ENCODE data around the gene EHD1. TPM values are rescaled to one million over a fixed set of nuclear protein-coding genes. Genes with fewer than 3 reads are reported as not detected.

EHD1 gene
- polyA plus RNA-seq, 1 experiment = 56.1 TPM

DNA sequence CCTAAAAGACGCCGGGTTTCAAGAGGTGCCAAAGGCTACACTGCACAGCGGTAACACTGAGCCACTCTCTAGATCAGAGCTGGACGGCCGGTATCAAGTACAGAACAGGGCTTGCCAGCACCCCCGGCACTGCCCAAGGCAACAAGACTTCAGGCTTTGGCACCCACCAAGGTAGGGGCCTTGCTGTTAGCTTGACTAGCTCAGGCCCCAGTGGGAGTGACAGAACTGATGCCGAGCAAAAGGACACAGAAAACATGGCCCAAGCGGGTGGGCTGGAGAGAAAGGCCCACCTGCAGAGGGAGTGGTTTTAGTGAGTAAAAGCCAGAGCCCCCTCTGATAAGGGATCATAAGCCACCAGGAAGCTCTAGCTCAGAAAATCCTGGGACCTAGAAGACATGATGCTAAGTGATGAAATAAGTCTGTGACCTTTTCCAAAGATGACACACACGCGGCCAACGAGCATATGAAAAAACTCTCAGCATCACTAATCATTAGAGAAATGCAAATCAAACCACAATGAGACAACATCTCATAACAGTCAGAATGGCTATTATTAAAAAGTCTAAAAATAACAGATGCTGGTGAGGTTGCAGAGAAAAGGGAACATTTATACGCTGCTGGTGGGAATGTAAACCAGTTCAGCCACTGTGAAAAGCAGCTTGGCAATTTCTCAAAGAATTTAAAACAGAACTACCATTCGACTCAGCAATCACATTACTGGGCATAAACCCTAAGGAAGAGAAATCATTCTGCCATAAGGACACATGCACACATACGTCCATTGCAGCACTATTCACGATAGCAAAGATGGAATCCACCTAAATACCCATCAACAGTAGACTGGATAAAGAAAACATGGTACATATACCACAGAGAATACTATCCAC lies 12.9 kb downstream of the EHD1 start:
- POLR2A ChIA-PET = interaction anchor here (0.7 to 9.3 kb wide), 4 partner anchors 11 to 316 kb away, joined by 3 to 105 read pairs (median 12); partner anchors contain the start of gene EHD1
- no peaks in the 10 kb centered on the region for H3K9me3 ChIP-seq (ENCODE audit: control insufficient read depth, insufficient read depth, low read length)
- peak overlapping the region; percentile 99 for H3K27ac ChIP-seq (ENCODE audit: low read depth, low read length)
- TF ChIP-seq, protein P1, sequence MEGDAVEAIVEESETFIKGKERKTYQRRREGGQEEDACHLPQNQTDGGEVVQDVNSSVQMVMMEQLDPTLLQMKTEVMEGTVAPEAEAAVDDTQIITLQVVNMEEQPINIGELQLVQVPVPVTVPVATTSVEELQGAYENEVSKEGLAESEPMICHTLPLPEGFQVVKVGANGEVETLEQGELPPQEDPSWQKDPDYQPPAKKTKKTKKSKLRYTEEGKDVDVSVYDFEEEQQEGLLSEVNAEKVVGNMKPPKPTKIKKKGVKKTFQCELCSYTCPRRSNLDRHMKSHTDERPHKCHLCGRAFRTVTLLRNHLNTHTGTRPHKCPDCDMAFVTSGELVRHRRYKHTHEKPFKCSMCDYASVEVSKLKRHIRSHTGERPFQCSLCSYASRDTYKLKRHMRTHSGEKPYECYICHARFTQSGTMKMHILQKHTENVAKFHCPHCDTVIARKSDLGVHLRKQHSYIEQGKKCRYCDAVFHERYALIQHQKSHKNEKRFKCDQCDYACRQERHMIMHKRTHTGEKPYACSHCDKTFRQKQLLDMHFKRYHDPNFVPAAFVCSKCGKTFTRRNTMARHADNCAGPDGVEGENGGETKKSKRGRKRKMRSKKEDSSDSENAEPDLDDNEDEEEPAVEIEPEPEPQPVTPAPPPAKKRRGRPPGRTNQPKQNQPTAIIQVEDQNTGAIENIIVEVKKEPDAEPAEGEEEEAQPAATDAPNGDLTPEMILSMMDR (IDR thresholded peaks at IDR 0.05; ENCODE audit: low read depth, low read length) = peak; percentile 8; the same call in 1 of the 2 replicates
- DNase-seq (ENCODE audit: low read depth, low spot score) = no peak
- CTCF ChIA-PET = interaction anchor here (0.9 to 2.8 kb wide), 5 partner anchors 13 to 29 kb away, joined by 3 to 19 read pairs (median 4); no protein-coding TSS in a partner anchor
- no peaks in the 10 kb centered on the region for H3K27me3 ChIP-seq (ENCODE audit: control insufficient read depth, insufficient read depth, low read length)
- 0 out of 2 replicates have a peak overlapping the region, but pooled peaks have one; percentile 7 for H3K4me3 ChIP-seq (ENCODE audit: low read depth, low read length)

DNA sequence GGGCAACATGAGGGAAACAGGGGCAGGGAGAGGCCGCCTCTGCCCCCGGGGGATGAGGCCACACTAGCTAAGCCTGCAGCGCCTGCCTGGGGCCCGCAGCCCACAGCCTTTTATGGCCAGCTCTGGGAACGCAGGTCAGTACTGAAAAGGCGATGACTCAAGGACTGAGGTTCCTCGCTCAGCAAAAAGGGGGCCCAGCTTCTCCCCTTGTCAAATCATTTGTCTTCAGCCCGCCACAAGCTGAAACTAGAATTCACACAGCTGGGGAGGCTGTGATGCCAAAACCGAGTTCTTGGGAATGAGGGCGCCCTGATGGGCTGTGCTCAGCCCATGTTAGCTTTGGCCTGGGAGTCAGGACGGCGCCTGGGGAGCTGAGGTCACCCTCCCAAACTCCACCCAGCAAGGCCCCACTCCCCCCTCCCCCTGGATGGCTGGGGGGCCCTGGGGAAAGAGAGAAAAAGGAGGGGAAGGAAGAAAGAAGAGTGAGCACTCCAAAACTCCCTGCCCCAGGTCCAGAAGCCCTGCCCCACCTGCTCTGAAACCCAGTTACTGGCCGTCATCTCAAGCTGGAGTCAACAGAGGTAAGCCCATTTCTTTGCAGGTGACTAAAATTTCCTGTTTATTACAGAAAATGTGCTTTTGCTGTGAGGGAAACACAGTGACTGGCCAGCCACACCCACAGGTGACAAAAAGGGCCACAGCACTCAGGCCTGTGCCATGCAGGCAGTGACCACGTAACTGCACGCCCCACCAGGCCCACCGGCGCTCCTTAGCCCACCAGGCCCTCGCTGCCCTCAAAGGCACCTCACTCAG lies 13.7 kb downstream of the EHD1 start:
- POLR2A ChIA-PET = interaction anchor here (0.6 to 9.3 kb wide), 8 partner anchors 9 to 316 kb away, joined by 3 to 105 read pairs (median 4); partner anchors contain the start of genes CDC42BPG and EHD1
- TF ChIP-seq, protein P1 (IDR thresholded peaks at IDR 0.05; ENCODE audit: low read depth, low read length) = no peak
- H3K4me3 ChIP-seq (ENCODE audit: low read depth, low read length) = peak overlapping the region; percentile 32
- peak overlapping the region; percentile 99 for H3K27ac ChIP-seq (ENCODE audit: low read depth, low read length)
- peak; percentile 93 for DNase-seq (ENCODE audit: low read depth, low spot score)
- peaks cover 5% of the 10 kb centered on the region; the same call in 1 of the 2 replicates for H3K9me3 ChIP-seq (ENCODE audit: control insufficient read depth, insufficient read depth, low read length)
- no peaks in the 10 kb centered on the region for H3K27me3 ChIP-seq (ENCODE audit: control insufficient read depth, insufficient read depth, low read length)
- CTCF ChIA-PET = interaction anchor here (0.6 to 2.8 kb wide), 8 partner anchors 13 to 132 kb away, joined by 3 to 19 read pairs (median 4); partner anchors contain the start of gene BATF2

DNA sequence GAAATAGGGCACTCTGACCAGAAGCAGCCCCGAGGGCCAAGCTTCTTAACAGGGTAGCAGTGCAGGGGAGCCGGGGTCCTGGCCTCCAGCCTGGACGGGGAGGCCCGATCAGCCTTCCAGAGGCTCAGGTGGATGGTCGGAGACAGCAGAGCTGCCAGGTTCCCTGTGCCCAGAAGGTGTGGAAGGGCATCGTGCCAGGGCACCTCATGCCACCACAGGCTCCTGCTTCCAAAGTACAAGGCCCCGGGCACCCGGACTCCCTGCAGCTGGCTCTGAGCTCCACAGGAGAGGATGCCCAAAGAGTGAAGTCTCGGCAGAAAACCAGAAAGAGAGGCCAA lies 14.3 kb downstream of the EHD1 start:
- no peak for DNase-seq (ENCODE audit: low read depth, low spot score)
- H3K27me3 ChIP-seq (ENCODE audit: control insufficient read depth, insufficient read depth, low read length) = no peaks in the 10 kb centered on the region
- TF ChIP-seq, protein P1 (IDR thresholded peaks at IDR 0.05; ENCODE audit: low read depth, low read length) = no peak
- H3K9me3 ChIP-seq (ENCODE audit: control insufficient read depth, insufficient read depth, low read length) = peaks cover 7% of the 10 kb centered on the region; the same call in 1 of the 2 replicates
- POLR2A ChIA-PET = interaction anchor here (0.6 to 9.3 kb wide), 6 partner anchors 9 to 97 kb away, joined by 3 to 105 read pairs (median 5); partner anchors contain the start of genes CDC42BPG and EHD1
- H3K27ac ChIP-seq (ENCODE audit: low read depth, low read length) = peak overlapping the region; percentile 99
- H3K4me3 ChIP-seq (ENCODE audit: low read depth, low read length) = peak overlapping the region; percentile 32
- CTCF ChIA-PET = interaction anchor here (0.6 to 2.8 kb wide), 7 partner anchors 14 to 133 kb away, joined by 3 to 19 read pairs (median 4); partner anchors contain the start of gene BATF2

DNA sequence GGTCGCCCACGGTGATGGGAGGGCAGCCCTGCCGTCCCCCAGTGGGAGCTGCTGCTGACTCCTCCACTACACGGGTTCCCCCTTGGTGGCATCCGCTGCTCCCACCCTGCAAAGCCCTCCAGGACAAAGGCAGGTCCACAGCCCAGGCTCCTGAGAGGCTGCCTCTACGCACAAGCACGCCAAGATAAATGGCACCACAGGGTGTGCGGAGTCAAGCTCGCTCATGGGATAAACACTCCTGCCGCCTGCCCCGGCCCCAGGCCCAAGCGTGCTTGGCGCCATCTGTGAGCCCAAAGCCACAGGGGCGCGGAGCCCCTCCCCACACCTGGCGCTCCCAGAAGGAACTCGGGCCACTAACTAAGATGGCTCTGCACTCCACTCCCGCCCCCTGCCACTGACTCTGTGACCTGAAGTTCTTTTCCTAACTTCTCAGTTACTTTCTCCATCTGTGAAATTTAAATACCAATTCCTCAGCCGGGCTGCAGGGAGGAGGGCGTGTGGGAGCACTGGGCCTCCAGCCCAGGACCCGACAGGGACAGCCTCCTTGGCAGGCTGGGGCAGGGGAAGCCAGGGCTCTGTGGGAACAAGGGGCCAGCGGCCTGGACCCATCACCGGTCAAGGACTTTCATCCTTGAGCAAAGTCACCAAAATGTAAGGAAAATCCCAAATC lies 14.9 kb downstream of the EHD1 start:
- DNase-seq (ENCODE audit: low read depth, low spot score) = no peak
- H3K27me3 ChIP-seq (ENCODE audit: control insufficient read depth, insufficient read depth, low read length) = no peaks in the 10 kb centered on the region
- ChIA-PET POLR2A (interaction anchor here (1.2 to 9.3 kb wide), 4 partner anchors 9 to 19 kb away, joined by 3 to 105 read pairs (median 14); partner anchors contain the start of genes CDC42BPG and EHD1), CTCF (interaction anchor here (0.6 to 2.8 kb wide), 6 partner anchors 14 to 133 kb away, joined by 3 to 19 read pairs (median 4); partner anchors contain the start of gene BATF2)
- H3K9me3 ChIP-seq (ENCODE audit: control insufficient read depth, insufficient read depth, low read length) = peaks cover 7% of the 10 kb centered on the region; the same call in 1 of the 2 replicates
- peak overlapping the region; percentile 32; the same call in 1 of the 2 replicates for H3K4me3 ChIP-seq (ENCODE audit: low read depth, low read length)
- TF ChIP-seq, protein P1 (IDR thresholded peaks at IDR 0.05; ENCODE audit: low read depth, low read length) = no peak
- peak overlapping the region; percentile 99 for H3K27ac ChIP-seq (ENCODE audit: low read depth, low read length)

Data from AG04450 (cell line).